GM19099 (cell line): ENCODE results near the gene GLS2.

Experiments
- POLR2A ChIP-seq: IDR thresholded peaks from 3 replicates; pipeline ENCODE4 v1.6.1; 2011; ENCODE audit warnings: low read depth; ENCODE audit not compliant: insufficient read length; ENCODE audit errors: extremely low read depth

GLS2 gene

GRCh38 chr12:56451147-56451546 is 36.8 kb downstream of the GLS2 start:
- no peak for TF ChIP-seq POLR2A

GRCh38 chr12:56450241-56450640 is 37.7 kb downstream of the GLS2 start:
- TF ChIP-seq POLR2A: no peak

GRCh38 chr12:56449622-56449984 is 38.4 kb downstream of the GLS2 start:
- TF ChIP-seq POLR2A: no peak

- peak; percentile 90 for TF ChIP-seq POLR2A
Measured at GRCh38 chr12:56448860-56449621, 38.9 kb downstream of the GLS2 start, which contains the start of gene TIMELESS. TIMELESS (minus strand) TSS chr12:56449426; CDS start chr12:56434170, 15,256 bp downstream.

GRCh38 chr12:56437430-56438176 is 50.4 kb downstream of the GLS2 start:
- no peak for TF ChIP-seq POLR2A

GRCh38 chr12:56434828-56435227 is 53.1 kb downstream of the GLS2 start:
- no peak for TF ChIP-seq POLR2A

GRCh38 chr12:56431850-56432249 is 56.1 kb downstream of the GLS2 start:
- TF ChIP-seq POLR2A: no peak

GRCh38 chr12:56431288-56431687 is 56.7 kb downstream of the GLS2 start:
- TF ChIP-seq POLR2A: no peak

- no peak for TF ChIP-seq POLR2A
Measured at GRCh38 chr12:56425940-56426438, 62.0 kb downstream of the GLS2 start.

- TF ChIP-seq POLR2A: no peak
Measured at GRCh38 chr12:56425193-56425592, 62.8 kb downstream of the GLS2 start.
